Neural cell (in vitro differentiated cells): ENCODE data around the gene ACSS3.

ENCODE experiments used
- CTCF ChIP-seq: fragments of 450-650 bp; IDR thresholded peaks from 2 replicates; pipeline ENCODE4 v1.5.1; 2014; ENCODE audit warnings: antibody characterized with exemption, mild to moderate bottlenecking, moderate library complexity; ENCODE audit not compliant: poor library complexity, severe bottlenecking
- EP300 ChIP-seq: fragments of 450-650 bp; conservative IDR thresholded peaks from 2 replicates; pipeline ENCODE4 v1.6.1; 2014; ENCODE audit warnings: antibody characterized with exemption, mild to moderate bottlenecking, moderate library complexity; ENCODE audit not compliant: poor library complexity, severe bottlenecking
- EZH2 ChIP-seq: fragments of 200-600, 300-800 bp; shearing (Covaris generic), sonication (generic); IDR thresholded peaks from 2 replicates; pipeline ENCODE4 v1.6.1; 2014; ENCODE audit warnings: antibody characterized with exemption, low read length, borderline replicate concordance, mild to moderate bottlenecking; ENCODE audit not compliant: insufficient read depth, poor library complexity, severe bottlenecking
- MXI1 ChIP-seq: fragments of 450-650 bp; conservative IDR thresholded peaks from 2 replicates; pipeline ENCODE4 v1.6.1; 2014; ENCODE audit warnings: antibody characterized with exemption, mild to moderate bottlenecking; ENCODE audit not compliant: poor library complexity, severe bottlenecking
- POLR2AphosphoS5 ChIP-seq: IDR thresholded peaks from 2 replicates; pipeline ENCODE4 v1.6.1; 2012
- RAD21 ChIP-seq: fragments of 450-650 bp; conservative IDR thresholded peaks from 2 replicates; pipeline ENCODE4 v1.6.1; 2014; ENCODE audit warnings: antibody characterized with exemption, mild to moderate bottlenecking, moderate library complexity
- REST ChIP-seq: IDR thresholded peaks from 2 replicates; pipeline ENCODE4 v1.6.1; 2012; ENCODE audit warnings: borderline replicate concordance
- SMC3 ChIP-seq: fragments of 450-650 bp; conservative IDR thresholded peaks from 2 replicates; pipeline ENCODE4 v1.6.1; 2014; ENCODE audit warnings: antibody characterized with exemption, mild to moderate bottlenecking, moderate library complexity; ENCODE audit not compliant: poor library complexity
- TAF1 ChIP-seq: IDR thresholded peaks from 2 replicates; pipeline ENCODE4 v1.6.1; 2012; ENCODE audit warnings: low read depth

GRCh38 chr12:81187686-81188085 is 109.8 kb downstream of the ACSS3 start:
- TF ChIP-seq CTCF (no peak), REST (no peak), POLR2AphosphoS5 (no peak), MXI1 (no peak), EZH2 (no peak), SMC3 (no peak), TAF1 (no peak), EP300 (no peak), RAD21 (no peak)
